ENCODE results near the gene CD226.

DNA sequence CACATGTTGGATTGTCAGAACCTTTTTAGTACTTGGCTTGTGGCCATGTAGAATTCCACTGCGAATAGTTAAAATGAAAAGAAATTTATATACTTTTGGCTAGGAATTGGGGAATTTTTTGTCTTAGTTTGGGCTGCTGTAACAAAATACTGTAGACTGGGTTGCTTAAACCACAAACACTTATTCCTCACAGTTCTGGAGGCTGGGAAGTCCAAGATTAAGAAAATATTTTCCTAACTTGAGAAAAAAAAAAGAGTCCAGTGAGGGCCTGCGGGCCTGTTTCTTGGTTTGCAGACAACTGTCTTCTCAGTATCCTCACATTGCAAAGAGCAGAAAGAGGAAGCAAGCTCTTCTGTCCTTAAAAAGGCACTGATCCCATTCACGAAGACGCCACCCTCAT lies 81.9 kb downstream of the CD226 start:
- TF ChIP-seq, protein P1, sequence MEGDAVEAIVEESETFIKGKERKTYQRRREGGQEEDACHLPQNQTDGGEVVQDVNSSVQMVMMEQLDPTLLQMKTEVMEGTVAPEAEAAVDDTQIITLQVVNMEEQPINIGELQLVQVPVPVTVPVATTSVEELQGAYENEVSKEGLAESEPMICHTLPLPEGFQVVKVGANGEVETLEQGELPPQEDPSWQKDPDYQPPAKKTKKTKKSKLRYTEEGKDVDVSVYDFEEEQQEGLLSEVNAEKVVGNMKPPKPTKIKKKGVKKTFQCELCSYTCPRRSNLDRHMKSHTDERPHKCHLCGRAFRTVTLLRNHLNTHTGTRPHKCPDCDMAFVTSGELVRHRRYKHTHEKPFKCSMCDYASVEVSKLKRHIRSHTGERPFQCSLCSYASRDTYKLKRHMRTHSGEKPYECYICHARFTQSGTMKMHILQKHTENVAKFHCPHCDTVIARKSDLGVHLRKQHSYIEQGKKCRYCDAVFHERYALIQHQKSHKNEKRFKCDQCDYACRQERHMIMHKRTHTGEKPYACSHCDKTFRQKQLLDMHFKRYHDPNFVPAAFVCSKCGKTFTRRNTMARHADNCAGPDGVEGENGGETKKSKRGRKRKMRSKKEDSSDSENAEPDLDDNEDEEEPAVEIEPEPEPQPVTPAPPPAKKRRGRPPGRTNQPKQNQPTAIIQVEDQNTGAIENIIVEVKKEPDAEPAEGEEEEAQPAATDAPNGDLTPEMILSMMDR (IDR thresholded peaks at IDR 0.05), result no peak
- TF ChIP-seq EP300 (IDR thresholded peaks at IDR 0.05), result no peak
- no peak for TF ChIP-seq POLR2A (IDR thresholded peaks at IDR 0.05)
